Gastrocnemius medialis (tissue), 4 donors: ENCODE data around the gene EGF. TPM values are rescaled to one million over a fixed set of nuclear protein-coding genes. Genes with fewer than 3 reads are reported as not detected.

Experiments used
- ATAC-seq, 2 donors: fragments of 150-250 bp; one replicate each; pipeline ENCODE4 v1.9.1; 2016
- DNase-seq, 2 donors: peaks; one replicate each; pipeline ENCODE4 v3.0.0-alpha.2; 2019
- H3K27ac ChIP-seq, 4 donors: fragments of 200-600 bp; sonication (generic); 1 replicate in 1 of 4; 2 replicates in 3 of 4; pipeline ENCODE4 v1.5.1; 2016 to 2018; ENCODE audit warnings: mild to moderate bottlenecking in 2 of 4, moderate library complexity in 1 of 4
- H3K27me3 ChIP-seq, 3 donors: fragments of 200-600 bp; sonication (generic) in 2 of 3; 1 replicate in 1 of 3; 2 replicates in 2 of 3; pipeline versions ENCODE4 v1.5.1 to v1.6.0; 2016 to 2019; ENCODE audit warnings: mild to moderate bottlenecking in 1 of 3, moderate library complexity in 1 of 3
- H3K36me3 ChIP-seq, 2 donors: fragments of 200-600 bp; sonication (generic) in 1 of 2; one replicate each; pipeline ENCODE4 v1.5.1; 2017 to 2018
- H3K4me1 ChIP-seq, 2 donors: fragments of 200-600 bp; sonication (generic) in 1 of 2; one replicate each; pipeline ENCODE4 v1.5.1; 2016 to 2017; ENCODE audit warnings: mild to moderate bottlenecking in 2 of 2
- H3K4me3 ChIP-seq, 4 donors: fragments of 200-600 bp; sonication (generic) in 3 of 4; 1 replicate in 1 of 4; 2 replicates in 3 of 4; pipeline ENCODE4 v1.5.1; 2016 to 2019; ENCODE audit warnings: mild to moderate bottlenecking in 2 of 4
- H3K9me3 ChIP-seq, 3 donors: fragments of 200-600 bp; sonication (generic) in 2 of 3; 1 replicate in 1 of 3; 2 replicates in 2 of 3; pipeline ENCODE4 v1.5.1; 2016 to 2019
- CTCF ChIP-seq, 5 experiments: fragments of 450-650 bp in 3 of 5; fragments of 200-600 bp in 2 of 5; sonication (generic) in 2 of 5; IDR thresholded peaks in 4 of 5; conservative IDR thresholded peaks in 1 of 5; 1 replicate in 4 of 5; 2 replicates in 1 of 5; pipeline ENCODE4 v1.5.1; 2016 to 2019; ENCODE audit warnings: antibody characterized with exemption in 5 of 5, mild to moderate bottlenecking in 3 of 5, moderate library complexity in 3 of 5
- POLR2A ChIP-seq, 2 donors: fragments of 450-650 bp; IDR thresholded peaks; one replicate each; pipeline ENCODE4 v1.6.1; 2017; ENCODE audit warnings: antibody characterized with exemption in 2 of 2, mild to moderate bottlenecking in 2 of 2, moderate library complexity in 2 of 2
- in situ Hi-C, 4 donors: fragments of 200-750 bp; cut with MboI; loops; one replicate each; pipeline versions ENCODE4 v1.15.0 to v1.8.0; 2017; ENCODE audit warnings: low sequenced_read_pairs in 4 of 4
- intact Hi-C: fragments of 100-400 bp; cut with DNase I; formaldehyde crosslinking; loops from one replicate; pipeline ENCODE4 v1.15.1; 2023; ENCODE audit warnings: low total_unique reads
- total RNA-seq, 4 donors: library from RNA; depleted of rRNA; stranded (reverse); fragments of >200 nt; gene quantifications; one replicate each; pipeline versions ENCODE4 v1.1.0 to v1.2.3, GENCODE V29; 2016

Gene EGF
- total RNA-seq, 4 donors from 2014 or later, result 12.1 to 58.5 (median 21.3) TPM

- no peak for ATAC-seq
- H3K36me3 ChIP-seq, result peaks cover 0 to 21% of the 10 kb centered on the region in 2 donors
- in situ Hi-C loops, result loop anchor here in 2 of 4 donors (25.0 kb wide), 1 partner anchor 577 kb away; no protein-coding TSS in a partner anchor
- no peak for TF ChIP-seq POLR2A (IDR thresholded peaks at IDR 0.05)
- no peak for TF ChIP-seq CTCF (IDR thresholded peaks at IDR 0.05 in 4 of 5, conservative IDR thresholded peaks at IDR 0.05 in 1 of 5)
- no peak overlapping the region for H3K4me3 ChIP-seq
- H3K27me3 ChIP-seq, result no peaks in the 10 kb centered on the region
- no peak overlapping the region for H3K27ac ChIP-seq
- H3K9me3 ChIP-seq, result no peaks in the 10 kb centered on the region
- intact Hi-C loops, result no loop called here
- H3K4me1 ChIP-seq, result peaks cover 14 to 21% of the 10 kb centered on the region in 2 donors
- no peak for DNase-seq
Observed at GRCh38 chr4:109989044-109989443, 76.4 kb downstream of the EGF start.

- H3K27me3 ChIP-seq, result no peaks in the 10 kb centered on the region
- ATAC-seq, result no peak
- peaks cover 14 to 20% of the 10 kb centered on the region in 2 donors for H3K4me1 ChIP-seq
- H3K27ac ChIP-seq, result no peak overlapping the region
- DNase-seq, result no peak
- TF ChIP-seq POLR2A (IDR thresholded peaks at IDR 0.05) (no peak), CTCF (IDR thresholded peaks at IDR 0.05 in 4 of 5, conservative IDR thresholded peaks at IDR 0.05 in 1 of 5) (no peak)
- H3K9me3 ChIP-seq, result no peaks in the 10 kb centered on the region
- in situ Hi-C loops, result loop anchor here in 2 of 4 donors (25.0 kb wide), 1 partner anchor 577 kb away; no protein-coding TSS in a partner anchor
- no peak overlapping the region for H3K4me3 ChIP-seq
- peaks cover 0 to 21% of the 10 kb centered on the region in 2 donors for H3K36me3 ChIP-seq
- intact Hi-C loops, result no loop called here
Observed at GRCh38 chr4:109989618-109990017, 76.9 kb downstream of the EGF start.

GRCh38 chr4:109990261-109991257 lies 77.9 kb downstream of the EGF start:
- no peak for TF ChIP-seq CTCF (IDR thresholded peaks at IDR 0.05 in 4 of 5, conservative IDR thresholded peaks at IDR 0.05 in 1 of 5)
- no peak for TF ChIP-seq POLR2A (IDR thresholded peaks at IDR 0.05)
- Histone ChIP-seq H3K4me3 (no peak overlapping the region), H3K9me3 (no peaks in the 10 kb centered on the region), H3K27ac (no peak overlapping the region), H3K4me1 (peaks cover 10 to 11% of the 10 kb centered on the region in 2 donors), H3K27me3 (no peaks in the 10 kb centered on the region), H3K36me3 (peaks cover 0 to 21% of the 10 kb centered on the region in 2 donors)
- DNase-seq, result no peak
- in situ Hi-C loops, result loop anchor here in 2 of 4 donors (25.0 kb wide), 1 partner anchor 578 kb away; no protein-coding TSS in a partner anchor
- ATAC-seq, result no peak
- intact Hi-C loops, result no loop called here

GRCh38 chr4:109993116-109993515 lies 80.4 kb downstream of the EGF start:
- ATAC-seq, result no peak
- in situ Hi-C loops, result loop anchor here in 2 of 4 donors (25.0 kb wide), 1 partner anchor 581 kb away; no protein-coding TSS in a partner anchor

More at GRCh38 chr4:109993116-109993515, 80.4 kb downstream of the EGF start:
- Histone ChIP-seq H3K27ac (no peak overlapping the region), H3K9me3 (no peaks in the 10 kb centered on the region), H3K4me3 (no peak overlapping the region), H3K4me1 (no peaks in the 10 kb centered on the region), H3K27me3 (no peaks in the 10 kb centered on the region), H3K36me3 (peaks cover 0 to 9% of the 10 kb centered on the region in 2 donors)
- intact Hi-C loops, result no loop called here
- DNase-seq, result no peak
- no peak for TF ChIP-seq CTCF (IDR thresholded peaks at IDR 0.05 in 4 of 5, conservative IDR thresholded peaks at IDR 0.05 in 1 of 5)
- no peak for TF ChIP-seq POLR2A (IDR thresholded peaks at IDR 0.05)
